GM12878 (cell line): ENCODE results near the gene PIGM. TPM values are rescaled to one million over a fixed set of nuclear protein-coding genes. Genes with fewer than 3 reads are reported as not detected.

Experiments used
- polyA plus RNA-seq, 11 experiments: library from polyadenylated mRNA; depleted of rRNA in 4 of 11; unstranded in 6 of 11; stranded (reverse) in 5 of 11; fragments of >200 nt; fragmentation: Nextera tagmentation in 4 of 11; fragmentation: Illumina TruSeq in 1 of 11; extraction: Ambion mirVana in 4 of 11; extraction: Trizol in 1 of 11; gene quantifications; 1 replicate in 1 of 11; 2 replicates in 10 of 11; pipeline versions ENCODE4 v1.2.1 to v1.2.3, GENCODE V29; 2011 to 2016; ENCODE audit warnings: inconsistent platforms in 2 of 11, missing spikeins in 2 of 11, low read depth in 1 of 11
- total RNA-seq, 4 experiments: library from RNA; depleted of rRNA in 3 of 4; stranded (reverse); fragments of >200 nt in 3 of 4; fragmentation: Illumina TruSeq in 1 of 4; extraction: Trizol in 1 of 4; gene quantifications; 2 replicates each; pipeline versions ENCODE4 v1.2.1 to v1.2.3, GENCODE V29; 2013 to 2021

The PIGM gene
- total and polyA plus RNA-seq, 10 of the 15 experiments (the other 5 are each of a cell fraction or from before 2014, with no cell fraction given), result 2.6 to 6.1 (median 4.6) TPM

Other genes starting within 250 kb of the PIGM start
Only the 7 nearest of the 15 such genes appear.
- 345 and 363 TPM in 2 replicates for gene TAGLN2, start 106.5 kb downstream of the PIGM start, total RNA-seq (2014; rRNA removed)
- 152 and 155 TPM in 2 replicates for gene TAGLN2, start 106.5 kb downstream of the PIGM start, total RNA-seq (2014; rRNA removed; fragmentation: Illumina TruSeq; extraction: Trizol)
- gene TAGLN2, start 106.5 kb downstream of the PIGM start, total RNA-seq (2021), result 340 and 350 TPM in 2 replicates
- 198 and 427 TPM in 2 replicates for gene TAGLN2, start 106.5 kb downstream of the PIGM start, polyA plus RNA-seq (2011; rRNA removed)
- gene TAGLN2, start 106.5 kb downstream of the PIGM start, polyA plus RNA-seq (2014; fragmentation: Illumina TruSeq; extraction: Trizol), result 253 and 362 TPM in 2 replicates
- gene TAGLN2, start 106.5 kb downstream of the PIGM start, polyA plus RNA-seq (2014; fragmentation: Nextera tagmentation; extraction: Ambion mirVana), result 100 to 1,000 TPM; 216 to 262 TPM
- 415 and 449 TPM in 2 replicates for gene TAGLN2, start 106.5 kb downstream of the PIGM start, polyA plus RNA-seq (2014; rRNA removed)
- 100 to 1,000 TPM; 541 to 611 TPM for gene TAGLN2, start 106.5 kb downstream of the PIGM start, polyA plus RNA-seq (2016; fragmentation: Nextera tagmentation; extraction: Ambion mirVana)
- gene IGSF9, start 86.4 kb downstream of the PIGM start, total RNA-seq (2014; rRNA removed), result not detected in 2 replicates
- not detected in 2 replicates for gene IGSF9, start 86.4 kb downstream of the PIGM start, total RNA-seq (2014; rRNA removed; fragmentation: Illumina TruSeq; extraction: Trizol)
- gene IGSF9, start 86.4 kb downstream of the PIGM start, total RNA-seq (2021), result not detected in 2 replicates
- gene IGSF9, start 86.4 kb downstream of the PIGM start, polyA plus RNA-seq (2011; rRNA removed), result not detected in 2 replicates
- gene IGSF9, start 86.4 kb downstream of the PIGM start, polyA plus RNA-seq (2014; fragmentation: Illumina TruSeq; extraction: Trizol), result not detected in 2 replicates
- not detected for gene IGSF9, start 86.4 kb downstream of the PIGM start, polyA plus RNA-seq (2014; fragmentation: Nextera tagmentation; extraction: Ambion mirVana)
- gene IGSF9, start 86.4 kb downstream of the PIGM start, polyA plus RNA-seq (2014; rRNA removed), result 0.04 TPM in 1 of 2 replicates, not detected in the other
- gene IGSF9, start 86.4 kb downstream of the PIGM start, polyA plus RNA-seq (2016; fragmentation: Nextera tagmentation; extraction: Ambion mirVana), result under 1 TPM in 1 of 2 experiments, not detected in 1; 0.07 TPM
- not detected in 2 replicates for gene SLAMF9, start 77.8 kb downstream of the PIGM start, total RNA-seq (2014; rRNA removed)
- not detected in 2 replicates for gene SLAMF9, start 77.8 kb downstream of the PIGM start, total RNA-seq (2014; rRNA removed; fragmentation: Illumina TruSeq; extraction: Trizol)
- not detected in 2 replicates for gene SLAMF9, start 77.8 kb downstream of the PIGM start, total RNA-seq (2021)
- gene SLAMF9, start 77.8 kb downstream of the PIGM start, polyA plus RNA-seq (2011; rRNA removed), result not detected in 2 replicates
- gene SLAMF9, start 77.8 kb downstream of the PIGM start, polyA plus RNA-seq (2014; fragmentation: Illumina TruSeq; extraction: Trizol), result not detected in 2 replicates
- gene SLAMF9, start 77.8 kb downstream of the PIGM start, polyA plus RNA-seq (2014; fragmentation: Nextera tagmentation; extraction: Ambion mirVana), result not detected
- not detected in 2 replicates for gene SLAMF9, start 77.8 kb downstream of the PIGM start, polyA plus RNA-seq (2014; rRNA removed)
- gene SLAMF9, start 77.8 kb downstream of the PIGM start, polyA plus RNA-seq (2016; fragmentation: Nextera tagmentation; extraction: Ambion mirVana), result not detected
- gene KCNJ10, start 38.2 kb upstream of the PIGM start, total RNA-seq (2014; rRNA removed), result 0.06 and 0.22 TPM in 2 replicates
- not detected in 2 replicates for gene KCNJ10, start 38.2 kb upstream of the PIGM start, total RNA-seq (2014; rRNA removed; fragmentation: Illumina TruSeq; extraction: Trizol)
- gene KCNJ10, start 38.2 kb upstream of the PIGM start, total RNA-seq (2021), result not detected in 2 replicates
- 0.09 and 0.11 TPM in 2 replicates for gene KCNJ10, start 38.2 kb upstream of the PIGM start, polyA plus RNA-seq (2011; rRNA removed)
- gene KCNJ10, start 38.2 kb upstream of the PIGM start, polyA plus RNA-seq (2014; fragmentation: Illumina TruSeq; extraction: Trizol), result 0.04 and 0.27 TPM in 2 replicates
- gene KCNJ10, start 38.2 kb upstream of the PIGM start, polyA plus RNA-seq (2014; fragmentation: Nextera tagmentation; extraction: Ambion mirVana), result under 1 TPM; 0.07 to 0.29 TPM
- 0.01 TPM in 1 of 2 replicates, not detected in the other for gene KCNJ10, start 38.2 kb upstream of the PIGM start, polyA plus RNA-seq (2014; rRNA removed)
- under 1 TPM; 0.12 to 0.20 TPM for gene KCNJ10, start 38.2 kb upstream of the PIGM start, polyA plus RNA-seq (2016; fragmentation: Nextera tagmentation; extraction: Ambion mirVana)
- gene KCNJ9, start 49.5 kb upstream of the PIGM start, total RNA-seq (2014; rRNA removed), result not detected in 2 replicates
- gene KCNJ9, start 49.5 kb upstream of the PIGM start, total RNA-seq (2014; rRNA removed; fragmentation: Illumina TruSeq; extraction: Trizol), result not detected in 2 replicates
- gene KCNJ9, start 49.5 kb upstream of the PIGM start, total RNA-seq (2021), result not detected in 2 replicates
- not detected in 2 replicates for gene KCNJ9, start 49.5 kb upstream of the PIGM start, polyA plus RNA-seq (2011; rRNA removed)
- gene KCNJ9, start 49.5 kb upstream of the PIGM start, polyA plus RNA-seq (2014; fragmentation: Illumina TruSeq; extraction: Trizol), result not detected in 2 replicates
- not detected for gene KCNJ9, start 49.5 kb upstream of the PIGM start, polyA plus RNA-seq (2014; fragmentation: Nextera tagmentation; extraction: Ambion mirVana)
- gene KCNJ9, start 49.5 kb upstream of the PIGM start, polyA plus RNA-seq (2014; rRNA removed), result not detected in 2 replicates
- under 1 TPM in 1 of 2 experiments, not detected in 1; 0.12 TPM for gene KCNJ9, start 49.5 kb upstream of the PIGM start, polyA plus RNA-seq (2016; fragmentation: Nextera tagmentation; extraction: Ambion mirVana)
- gene IGSF8, start 66.6 kb upstream of the PIGM start, total RNA-seq (2014; rRNA removed), result 12.6 and 14.9 TPM in 2 replicates
- 5.3 and 5.5 TPM in 2 replicates for gene IGSF8, start 66.6 kb upstream of the PIGM start, total RNA-seq (2014; rRNA removed; fragmentation: Illumina TruSeq; extraction: Trizol)
- 23.0 and 24.7 TPM in 2 replicates for gene IGSF8, start 66.6 kb upstream of the PIGM start, total RNA-seq (2021)
- gene IGSF8, start 66.6 kb upstream of the PIGM start, polyA plus RNA-seq (2011; rRNA removed), result 5.5 and 15.7 TPM in 2 replicates
- 1.1 and 4.0 TPM in 2 replicates for gene IGSF8, start 66.6 kb upstream of the PIGM start, polyA plus RNA-seq (2014; fragmentation: Illumina TruSeq; extraction: Trizol)
- 1 to 10 TPM in 1 of 2 experiments, under 1 TPM in 1; 0.64 to 1.2 TPM for gene IGSF8, start 66.6 kb upstream of the PIGM start, polyA plus RNA-seq (2014; fragmentation: Nextera tagmentation; extraction: Ambion mirVana)
- 14.9 and 19.2 TPM in 2 replicates for gene IGSF8, start 66.6 kb upstream of the PIGM start, polyA plus RNA-seq (2014; rRNA removed)
- gene IGSF8, start 66.6 kb upstream of the PIGM start, polyA plus RNA-seq (2016; fragmentation: Nextera tagmentation; extraction: Ambion mirVana), result 10 to 100 TPM; 12.8 to 15.0 TPM
- not detected in 2 replicates for gene ATP1A2, start 83.8 kb upstream of the PIGM start, total RNA-seq (2014; rRNA removed)
- not detected in 2 replicates for gene ATP1A2, start 83.8 kb upstream of the PIGM start, total RNA-seq (2014; rRNA removed; fragmentation: Illumina TruSeq; extraction: Trizol)
- gene ATP1A2, start 83.8 kb upstream of the PIGM start, total RNA-seq (2021), result not detected in 2 replicates
- gene ATP1A2, start 83.8 kb upstream of the PIGM start, polyA plus RNA-seq (2011; rRNA removed), result 0.03 and 0.15 TPM in 2 replicates
- not detected in 2 replicates for gene ATP1A2, start 83.8 kb upstream of the PIGM start, polyA plus RNA-seq (2014; fragmentation: Illumina TruSeq; extraction: Trizol)
- not detected for gene ATP1A2, start 83.8 kb upstream of the PIGM start, polyA plus RNA-seq (2014; fragmentation: Nextera tagmentation; extraction: Ambion mirVana)
- gene ATP1A2, start 83.8 kb upstream of the PIGM start, polyA plus RNA-seq (2014; rRNA removed), result not detected in 2 replicates
- gene ATP1A2, start 83.8 kb upstream of the PIGM start, polyA plus RNA-seq (2016; fragmentation: Nextera tagmentation; extraction: Ambion mirVana), result not detected